ENCODE measurements around the gene CEACAM18.
"Not testable (repeated sequence)": the region's sequence is repeated elsewhere in the genome, so short reads cannot be mapped to it uniquely, and the experiment has no call there.

The CEACAM18 gene

GRCh38 chr19:51478381-51479234 lies at the start of gene CEACAM18:
CEACAM18 (plus strand) TSS chr19:51478539.
- DNase-seq (ENCODE audit: low read depth), result no peak

DNA sequence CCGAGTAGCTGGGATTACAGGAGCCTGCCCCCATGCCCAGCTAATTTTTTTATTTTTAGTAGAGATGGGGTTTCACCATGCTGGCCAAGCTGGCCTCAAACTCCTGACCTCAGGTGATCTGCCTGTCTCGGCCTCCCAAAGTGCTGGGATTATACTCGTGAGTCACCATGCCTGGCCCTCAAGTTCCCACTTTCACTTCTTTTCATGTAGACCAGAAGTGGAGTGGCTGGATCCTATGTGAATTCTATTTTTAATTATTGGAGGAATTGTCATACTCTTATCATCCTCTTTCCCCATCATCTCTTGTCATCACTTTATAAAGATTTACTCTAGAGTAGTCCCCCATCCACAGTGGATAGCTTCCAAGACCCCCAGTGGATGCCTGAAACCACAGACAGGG lies 48.1 kb upstream of the CEACAM18 start:
- no peak for DNase-seq (ENCODE audit: low read depth)

- DNase-seq (ENCODE audit: low read depth), result no peak
These were observed 47.2 kb upstream of the CEACAM18 start for GRCh38 chr19:51431124-51431523.

- DNase-seq (ENCODE audit: low read depth), result no peak
These were observed 45.3 kb upstream of the CEACAM18 start for GRCh38 chr19:51433043-51433442.

DNA sequence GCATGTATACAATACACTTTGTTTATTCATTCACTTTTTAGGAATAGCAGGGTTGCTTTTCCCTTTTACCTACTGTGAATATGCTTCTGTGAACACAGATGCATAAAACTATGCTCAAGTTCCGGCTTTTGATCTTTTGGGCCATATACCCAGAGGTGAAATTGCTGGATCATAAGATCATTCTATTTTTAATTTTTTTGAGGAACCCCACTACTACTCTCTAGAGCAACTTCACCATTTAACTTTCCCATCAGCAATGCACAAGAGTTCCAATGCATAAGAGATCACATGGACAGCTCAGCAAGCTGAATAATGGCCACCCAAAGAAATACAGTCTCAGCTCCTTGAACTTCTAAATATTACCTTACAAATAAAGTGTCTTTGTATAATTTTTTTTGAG lies 43.9 kb upstream of the CEACAM18 start:
- no peak for DNase-seq (ENCODE audit: low read depth)

- DNase-seq (ENCODE audit: low read depth), result no peak
These were observed 39.3 kb upstream of the CEACAM18 start for GRCh38 chr19:51439021-51439465.

DNA sequence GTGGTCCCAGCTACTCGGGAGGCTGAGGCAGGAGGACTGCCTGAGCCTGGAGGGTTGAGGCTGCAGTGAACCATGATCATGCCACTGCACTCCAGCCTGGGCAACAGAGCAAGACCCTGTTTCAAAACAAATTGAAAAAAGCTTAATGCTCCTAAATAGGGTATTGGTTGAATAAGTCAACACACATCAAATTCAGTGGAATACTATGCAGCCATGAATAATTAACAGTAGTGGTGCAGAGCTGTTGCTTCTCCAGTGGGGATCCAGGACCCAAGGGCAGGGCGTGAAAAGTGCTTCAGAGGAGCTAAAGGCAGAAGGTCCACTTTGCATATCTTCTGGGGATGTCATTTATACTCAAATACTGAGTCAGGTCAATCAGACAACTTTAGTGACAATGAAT lies 38.3 kb upstream of the CEACAM18 start:
- no peak for DNase-seq (ENCODE audit: low read depth)

DNA sequence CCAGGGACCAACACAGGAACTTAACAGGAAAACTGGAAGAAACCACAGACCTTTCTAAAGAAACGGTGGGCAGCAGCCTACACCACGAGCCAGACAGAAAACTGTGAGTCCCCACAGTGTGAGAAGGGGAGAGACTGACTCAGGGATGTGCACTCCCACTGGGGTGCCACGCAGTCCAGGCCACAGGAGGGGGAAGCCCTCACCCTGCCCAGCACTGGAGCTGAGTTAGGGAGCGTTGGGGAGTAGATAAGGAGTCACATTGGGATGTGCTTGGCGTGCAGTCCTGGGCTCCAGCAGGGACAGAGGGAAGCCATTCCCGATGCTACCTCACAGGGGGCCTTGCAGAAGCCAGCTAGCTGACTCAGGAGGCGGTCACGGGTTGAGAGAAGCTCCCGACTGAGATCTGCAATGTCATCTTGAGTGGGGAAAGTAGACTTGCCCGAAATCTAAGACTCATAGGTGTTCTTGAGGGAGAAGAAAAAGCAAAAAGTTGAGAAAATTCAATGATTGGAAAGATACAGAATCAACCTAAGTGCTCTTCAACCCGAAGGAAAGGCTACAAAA lies 37.4 kb upstream of the CEACAM18 start:
- DNase-seq (ENCODE audit: low read depth), result no peak

DNA sequence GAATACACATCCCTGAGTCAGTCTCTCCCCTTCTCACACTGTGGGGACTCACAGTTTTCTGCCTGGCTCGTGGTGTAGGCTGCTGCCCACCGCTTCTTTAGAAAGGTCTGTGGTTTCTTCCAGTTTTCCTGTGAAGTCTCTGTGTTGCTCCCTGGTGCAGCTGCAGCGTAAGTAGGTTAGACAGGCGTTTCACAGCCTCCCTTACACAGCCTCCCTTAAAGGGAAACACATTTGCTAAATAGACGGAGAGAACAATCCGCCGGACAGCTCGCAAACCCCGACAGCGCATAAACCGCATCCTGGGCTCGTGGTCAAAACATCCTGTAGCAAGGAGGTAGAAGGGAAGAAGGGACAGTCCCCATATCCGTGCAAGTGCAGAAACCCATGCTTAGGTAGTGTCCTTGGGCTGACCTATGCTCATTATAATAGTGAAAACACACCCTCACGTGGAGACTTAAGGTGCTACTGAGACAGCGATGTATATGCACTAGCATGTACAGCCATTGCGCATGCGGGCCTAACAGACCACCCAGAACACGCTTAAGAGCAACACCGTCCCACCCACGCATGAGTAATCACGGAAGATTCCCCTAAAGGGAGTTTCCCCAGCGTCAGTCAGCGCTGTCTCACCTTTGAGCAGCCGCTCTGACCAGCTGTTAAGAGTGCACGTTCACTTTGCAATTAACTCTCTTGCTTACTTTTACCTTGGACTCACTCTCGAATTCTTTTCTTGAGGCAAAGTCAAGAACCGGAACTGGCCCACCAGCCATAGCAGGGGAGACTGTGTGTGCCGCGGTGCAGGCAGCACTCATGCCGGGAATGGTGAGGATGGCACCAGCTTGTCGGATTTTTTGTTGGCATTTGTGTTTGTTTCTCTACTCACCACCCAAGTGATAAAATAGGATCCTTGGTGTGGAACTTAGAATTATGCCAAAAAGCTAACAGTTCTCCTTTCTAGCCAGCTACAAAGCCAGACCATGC lies 36.6 kb upstream of the CEACAM18 start:
- DNase-seq (ENCODE audit: low read depth), result peak; percentile 55

DNA sequence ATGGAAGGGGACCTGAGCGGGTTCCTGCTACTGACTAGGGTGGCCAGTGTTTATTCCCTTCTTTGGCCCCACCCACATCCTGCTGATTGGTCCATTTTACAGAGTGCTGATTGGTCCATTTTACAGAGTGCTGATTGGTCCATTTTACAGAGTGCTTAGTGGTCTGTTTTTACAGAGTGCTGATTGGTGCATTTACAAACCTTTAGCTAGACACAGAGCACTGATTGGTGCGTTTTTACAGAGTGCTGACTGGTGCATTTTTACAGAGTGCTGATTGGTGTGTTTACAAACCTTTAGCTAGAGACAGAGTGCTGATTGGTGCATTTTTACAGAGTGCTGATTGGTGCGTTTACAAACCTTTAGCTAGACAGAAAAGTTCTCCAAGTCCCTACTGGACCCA lies 30.8 kb upstream of the CEACAM18 start:
- DNase-seq (ENCODE audit: low read depth), result not testable (repeated sequence)

GRCh38 chr19:51448011-51448410 lies 30.3 kb upstream of the CEACAM18 start:
- DNase-seq (ENCODE audit: low read depth), result no peak

DNA sequence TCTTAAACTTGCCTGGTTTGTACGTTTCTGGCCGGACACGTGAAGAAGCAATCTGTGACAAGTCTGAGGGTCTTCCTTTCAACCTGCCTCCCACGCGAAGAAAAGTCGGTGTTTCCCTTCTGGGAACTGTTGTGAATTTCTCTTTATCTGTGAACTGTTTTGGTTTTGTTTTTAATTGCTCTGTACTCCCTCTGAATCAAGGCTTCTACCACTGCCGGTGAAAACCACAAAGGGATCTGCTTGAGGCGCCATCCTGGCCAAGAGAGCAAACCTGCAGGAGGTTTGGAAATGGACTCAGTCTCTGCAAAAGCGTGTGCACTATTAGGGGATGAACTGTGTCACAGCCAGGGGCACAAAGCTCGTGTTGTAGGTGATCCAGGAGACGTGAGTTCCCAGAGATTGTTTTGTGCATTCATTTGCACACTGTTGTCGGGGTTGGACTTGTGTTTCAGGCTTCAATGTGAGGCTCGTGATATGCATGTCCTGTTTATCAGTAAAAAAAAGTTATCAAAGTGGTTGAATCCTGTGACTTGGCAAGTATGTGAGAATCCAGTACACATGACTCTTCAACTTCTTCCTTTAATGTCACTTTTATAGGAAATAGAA lies 29.8 kb upstream of the CEACAM18 start:
- DNase-seq (ENCODE audit: low read depth), result no peak

DNA sequence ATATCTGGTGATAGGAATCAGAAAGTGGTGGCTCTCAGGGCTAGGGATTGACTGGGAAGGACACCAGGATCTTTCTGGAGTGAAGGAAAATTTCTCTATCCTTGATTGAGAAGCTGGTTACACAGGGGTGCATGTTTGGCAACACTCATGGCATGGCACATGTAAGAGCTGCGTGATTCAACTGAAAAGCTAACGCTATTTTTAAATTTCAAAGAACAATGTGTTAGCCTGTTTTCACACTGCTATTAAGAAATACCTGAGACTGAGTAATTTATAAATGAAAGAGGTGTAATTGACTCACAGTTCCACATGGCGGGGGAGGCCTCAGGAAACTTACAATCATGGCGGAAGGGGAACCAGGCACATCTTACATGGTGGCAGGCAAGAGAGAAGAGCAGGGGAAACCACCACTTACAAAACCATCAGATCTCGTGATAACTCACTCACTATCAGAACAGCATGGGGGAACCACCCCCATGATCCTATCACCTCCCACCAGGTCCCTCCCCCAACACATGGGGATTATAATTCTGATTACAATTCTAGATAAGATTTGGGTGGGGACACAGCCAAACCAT lies 27.5 kb upstream of the CEACAM18 start:
- DNase-seq (ENCODE audit: low read depth), result no peak

GRCh38 chr19:51456541-51457290 lies 21.6 kb upstream of the CEACAM18 start:
- no peak for DNase-seq (ENCODE audit: low read depth)

GRCh38 chr19:51457351-51458013 lies 20.9 kb upstream of the CEACAM18 start:
- DNase-seq (ENCODE audit: low read depth), result no peak

- DNase-seq (ENCODE audit: low read depth), result no peak
These were observed 20.2 kb upstream of the CEACAM18 start, which contains the start of gene SIGLEC8 for GRCh38 chr19:51458051-51458645. SIGLEC8 (minus strand) TSS chr19:51458454; CDS start chr19:51458387, 67 bp downstream.

DNA sequence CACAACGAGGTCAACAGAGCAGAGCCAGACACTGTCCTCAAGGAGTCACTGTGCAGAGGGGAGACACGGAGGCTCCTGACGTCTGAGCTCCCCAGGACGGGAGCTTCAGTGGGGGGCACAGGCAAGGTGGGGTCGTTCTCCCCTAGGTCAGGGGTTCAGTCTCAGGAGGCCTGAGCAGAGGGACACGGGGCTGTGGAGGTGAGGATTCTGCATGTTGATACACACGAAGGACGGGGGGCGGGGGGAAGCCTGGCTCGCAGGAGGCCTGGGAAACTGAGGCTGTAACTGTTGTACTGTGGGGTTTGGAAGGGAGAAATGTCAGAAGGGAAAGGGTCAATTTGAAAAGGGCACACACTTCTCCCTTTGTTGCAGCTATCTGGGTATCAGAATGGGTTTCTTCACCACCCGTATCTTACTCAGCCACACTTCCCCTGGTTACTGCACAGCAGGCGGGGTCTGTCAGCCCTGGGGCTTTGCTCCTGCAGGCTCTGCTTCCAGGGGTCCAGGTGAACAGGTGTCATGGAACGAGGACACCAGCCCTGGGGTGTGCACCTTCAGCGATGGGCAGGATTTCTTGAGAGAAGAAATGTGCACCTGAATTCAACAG lies 19.3 kb upstream of the CEACAM18 start:
- DNase-seq (ENCODE audit: low read depth), result no peak

DNA sequence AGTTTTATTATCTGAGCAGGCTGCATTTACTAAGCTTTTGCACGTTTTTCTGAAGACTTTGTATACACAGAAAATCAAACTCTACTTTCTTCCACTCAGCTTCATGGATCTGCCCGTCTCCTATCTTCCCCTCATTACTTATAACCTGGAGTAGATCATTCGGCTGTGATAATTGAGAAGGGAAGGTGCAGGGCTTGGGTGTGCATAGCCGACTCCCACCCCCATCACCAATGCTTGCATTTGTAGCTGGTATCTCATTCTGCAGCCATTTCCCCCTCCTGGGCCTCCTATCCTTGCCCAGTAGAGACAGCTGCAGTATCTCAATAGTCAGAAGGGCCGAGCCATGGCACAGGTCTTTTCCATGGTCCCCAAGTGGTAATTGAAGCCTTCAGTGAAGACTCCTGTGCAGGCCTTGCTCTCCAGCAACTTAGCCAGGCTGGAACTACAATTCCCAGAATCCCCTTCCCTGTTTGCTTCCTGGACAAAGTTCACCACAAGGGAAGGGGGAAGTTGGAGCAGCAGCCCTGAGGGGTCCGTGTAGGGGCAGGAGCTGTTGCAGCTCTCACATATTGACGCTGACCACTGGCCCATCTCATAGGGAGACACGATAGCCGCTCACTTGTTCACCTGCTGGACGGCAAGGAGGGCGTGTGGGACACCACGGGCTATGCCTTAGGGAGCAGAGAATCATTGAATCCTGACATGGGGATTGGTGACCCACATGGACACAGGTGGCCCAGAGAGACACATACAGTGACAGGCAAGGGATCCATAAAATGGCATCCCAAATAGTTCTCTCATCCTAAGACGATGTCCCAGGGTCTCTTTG lies 18.0 kb upstream of the CEACAM18 start:
- no peak for DNase-seq (ENCODE audit: low read depth)
